ENCODE measurements around the gene TFF3. TPM values are rescaled to one million over a fixed set of nuclear protein-coding genes. Genes with fewer than 3 reads are reported as not detected.
"Not testable (repeated sequence)": the region's sequence is repeated elsewhere in the genome, so short reads cannot be mapped to it uniquely, and the experiment has no call there.

The TFF3 gene
- total RNA-seq, 1 donor from 2014 or later, result not detected

GRCh38 chr21:42305707-42306147, 9.5 kb downstream of the TFF3 start:
- intact Hi-C loops (cut with micrococcal nuclease), result loop anchor here (5.0 kb wide), 2 partner anchors 158 to 222 kb away; no protein-coding TSS in a partner anchor

- intact Hi-C loops (cut with micrococcal nuclease), result loop anchor here (5.0 kb wide), 2 partner anchors 158 to 222 kb away; no protein-coding TSS in a partner anchor
Measured at GRCh38 chr21:42304556-42305454, 10.4 kb downstream of the TFF3 start.

- intact Hi-C loops (cut with micrococcal nuclease), result no loop called here
Measured at GRCh38 chr21:42303443-42303842, 11.8 kb downstream of the TFF3 start.

DNA sequence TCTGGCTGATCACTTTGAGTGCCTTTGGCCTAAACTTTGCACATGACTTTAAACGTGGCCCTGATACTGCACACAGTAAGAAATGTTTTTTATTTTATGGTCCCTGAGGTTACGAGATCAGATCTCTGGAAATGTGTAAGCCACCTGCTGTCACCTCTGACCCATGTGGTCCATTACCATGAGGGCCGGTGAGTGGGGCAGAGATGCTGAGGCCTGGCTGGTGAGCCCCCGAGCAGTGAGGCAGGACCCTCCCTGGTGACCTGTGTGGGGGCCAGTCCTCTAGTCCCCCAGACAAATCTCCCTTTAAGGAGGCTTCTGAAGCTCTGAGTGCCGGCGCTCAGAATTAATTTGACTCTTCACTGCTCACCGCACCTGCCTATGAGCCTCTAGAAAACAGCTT, 12.4 kb downstream of the TFF3 start:
- intact Hi-C loops (cut with micrococcal nuclease), result no loop called here

DNA sequence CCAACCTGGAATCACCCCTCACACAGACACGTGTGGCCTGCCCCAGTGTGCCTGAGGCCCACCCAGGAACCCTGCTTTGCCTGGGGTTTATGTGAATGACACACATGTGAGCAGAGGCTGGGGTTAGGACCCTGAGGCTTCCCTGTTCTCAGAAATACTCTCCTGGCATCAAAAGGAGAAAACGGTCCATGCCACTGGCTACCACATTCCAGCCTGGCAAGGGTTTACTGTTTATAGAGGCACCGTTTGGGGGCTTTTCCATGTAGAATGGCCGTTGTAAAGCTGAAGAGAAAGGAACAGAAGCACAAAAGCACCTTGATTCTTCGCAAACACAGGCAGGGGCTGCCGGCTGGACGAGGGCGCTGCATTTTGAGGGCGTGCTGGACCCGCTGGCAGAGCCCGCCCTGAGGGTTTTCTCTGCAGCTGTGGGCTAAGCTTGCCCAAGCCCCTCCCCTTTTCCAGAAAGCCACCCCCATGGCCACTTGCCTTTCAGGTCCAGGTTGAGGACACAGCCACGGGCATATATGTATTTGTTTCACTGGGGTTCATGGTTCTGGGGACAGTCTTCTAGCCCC, 13.0 kb downstream of the TFF3 start:
- intact Hi-C loops (cut with micrococcal nuclease), result no loop called here

DNA sequence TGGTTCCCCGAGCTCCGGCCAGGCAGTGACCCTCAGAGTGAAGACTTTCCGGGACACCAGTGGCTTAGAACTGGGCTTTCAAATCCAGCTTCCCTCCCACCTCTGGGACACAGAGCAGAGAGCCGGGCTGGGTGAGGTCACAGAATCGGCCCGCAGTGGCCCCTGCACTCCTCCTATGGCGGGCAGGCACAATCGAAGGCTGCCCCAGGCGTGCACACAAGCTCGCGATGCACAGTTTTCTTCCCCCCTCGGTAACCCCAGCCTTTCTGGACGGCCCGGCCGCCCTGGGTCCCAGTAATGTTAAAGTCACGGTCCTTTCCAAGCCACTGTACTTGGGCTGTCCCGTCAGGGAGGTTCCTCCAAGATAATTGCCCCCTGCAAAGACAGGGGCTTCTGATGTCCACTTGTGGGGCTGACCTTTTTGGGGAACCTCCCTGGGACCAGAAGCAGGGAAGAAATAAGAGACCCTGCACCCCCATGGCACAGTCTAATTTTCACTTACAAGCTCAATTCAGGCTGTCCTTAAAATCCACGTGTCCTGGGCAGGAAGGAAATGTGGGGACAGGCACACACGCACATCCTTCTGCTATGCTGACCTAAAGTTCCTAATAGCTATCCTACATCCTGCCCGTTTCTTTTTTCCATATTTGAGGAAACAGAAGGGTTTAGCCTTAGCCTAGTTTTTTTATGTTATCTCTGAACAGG, 13.7 kb downstream of the TFF3 start:
- intact Hi-C loops (cut with micrococcal nuclease), result no loop called here

- intact Hi-C loops (cut with micrococcal nuclease), result no loop called here
Measured at GRCh38 chr21:42300956-42301355, 14.3 kb downstream of the TFF3 start.

DNA sequence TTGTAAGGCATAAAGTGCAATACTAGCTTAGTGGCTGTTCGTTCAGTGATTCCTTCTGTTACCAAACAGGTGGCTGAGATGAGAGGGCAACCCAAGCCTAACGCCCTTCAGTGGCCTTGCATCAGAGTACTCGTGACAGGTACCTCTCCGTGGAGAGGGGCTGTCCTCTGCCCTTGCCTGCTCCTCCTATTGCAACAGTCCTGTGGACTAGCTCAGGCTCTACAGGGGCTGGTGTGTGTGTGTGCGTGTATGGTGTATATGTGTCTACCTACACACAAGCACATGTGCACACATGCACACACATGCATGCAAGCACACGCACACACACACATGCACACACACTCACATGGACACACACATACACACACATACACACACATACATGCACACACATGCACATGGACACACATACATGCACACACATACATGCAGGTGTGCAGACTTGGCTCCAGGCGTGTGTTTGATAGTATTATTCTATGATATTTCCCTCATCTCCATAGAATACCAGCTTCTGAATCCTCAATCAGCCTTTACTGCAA, 15.1 kb downstream of the TFF3 start:
- intact Hi-C loops (cut with micrococcal nuclease), result no loop called here

DNA sequence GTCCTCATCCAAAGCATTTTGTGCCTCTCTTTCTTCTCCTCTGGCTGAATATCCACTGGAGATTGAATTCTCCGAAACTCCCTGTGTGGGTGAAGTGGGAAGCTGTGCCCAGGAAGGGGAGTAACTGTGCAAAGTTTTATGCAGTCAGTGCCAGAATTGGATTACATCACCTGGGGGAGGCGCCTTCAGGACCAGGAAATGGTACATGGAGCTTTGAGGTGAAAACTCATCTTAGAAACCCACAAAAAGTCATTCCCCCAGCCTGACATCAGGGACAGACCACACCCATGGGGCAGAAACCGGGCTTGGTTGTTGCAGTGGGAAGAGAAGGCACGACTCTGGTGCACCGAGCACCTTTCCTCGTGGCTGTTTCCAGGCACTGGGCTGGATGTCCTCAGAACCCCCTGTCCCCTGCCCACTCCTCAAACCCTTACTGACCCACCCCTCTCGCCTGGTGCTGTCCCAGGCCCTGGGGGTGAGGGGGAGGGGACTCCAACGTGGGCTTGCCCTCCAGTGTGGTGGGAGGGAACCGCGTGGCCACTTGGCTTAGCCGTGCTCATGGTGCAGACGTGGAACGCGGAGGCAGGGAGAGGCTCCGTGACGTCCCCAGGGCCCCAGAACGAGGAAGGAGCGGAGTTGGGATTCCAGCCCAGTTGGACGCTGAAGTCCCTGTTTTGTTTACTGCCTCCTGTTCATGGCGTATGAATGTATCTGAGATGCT, 15.7 kb downstream of the TFF3 start:
- intact Hi-C loops (cut with micrococcal nuclease), result no loop called here

GRCh38 chr21:42298657-42299056, 16.6 kb downstream of the TFF3 start:
- intact Hi-C loops (cut with micrococcal nuclease), result no loop called here

DNA sequence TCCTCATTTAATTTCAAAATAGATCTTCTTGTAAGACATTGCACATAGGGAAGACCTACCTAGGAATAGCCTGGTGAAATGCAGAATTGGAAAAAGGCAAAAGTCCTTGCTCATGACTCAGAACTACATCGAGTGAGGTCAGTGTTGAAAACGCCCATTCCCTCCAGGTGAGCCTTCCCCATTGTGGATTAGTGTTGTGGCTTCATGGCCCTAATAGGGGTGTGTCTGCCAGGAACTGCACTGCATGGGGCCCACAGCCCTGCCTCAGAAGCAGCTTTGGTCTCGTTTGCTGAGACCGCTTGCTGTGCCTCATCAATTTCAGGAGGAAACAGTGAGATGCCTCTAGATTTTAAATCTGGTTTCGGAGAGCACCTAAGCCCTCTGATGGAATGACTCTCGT, 17.0 kb downstream of the TFF3 start:
- intact Hi-C loops (cut with micrococcal nuclease), result no loop called here

- intact Hi-C loops (cut with micrococcal nuclease), result no loop called here
Measured at GRCh38 chr21:42297377-42297776, 17.8 kb downstream of the TFF3 start.

- intact Hi-C loops (cut with micrococcal nuclease), result no loop called here
Measured at GRCh38 chr21:42296501-42296900, 18.7 kb downstream of the TFF3 start.

- intact Hi-C loops (cut with micrococcal nuclease), result no loop called here
Measured at GRCh38 chr21:42295845-42296244, 19.4 kb downstream of the TFF3 start.

GRCh38 chr21:42294273-42294880, 20.8 kb downstream of the TFF3 start:
- intact Hi-C loops (cut with micrococcal nuclease), result no loop called here

DNA sequence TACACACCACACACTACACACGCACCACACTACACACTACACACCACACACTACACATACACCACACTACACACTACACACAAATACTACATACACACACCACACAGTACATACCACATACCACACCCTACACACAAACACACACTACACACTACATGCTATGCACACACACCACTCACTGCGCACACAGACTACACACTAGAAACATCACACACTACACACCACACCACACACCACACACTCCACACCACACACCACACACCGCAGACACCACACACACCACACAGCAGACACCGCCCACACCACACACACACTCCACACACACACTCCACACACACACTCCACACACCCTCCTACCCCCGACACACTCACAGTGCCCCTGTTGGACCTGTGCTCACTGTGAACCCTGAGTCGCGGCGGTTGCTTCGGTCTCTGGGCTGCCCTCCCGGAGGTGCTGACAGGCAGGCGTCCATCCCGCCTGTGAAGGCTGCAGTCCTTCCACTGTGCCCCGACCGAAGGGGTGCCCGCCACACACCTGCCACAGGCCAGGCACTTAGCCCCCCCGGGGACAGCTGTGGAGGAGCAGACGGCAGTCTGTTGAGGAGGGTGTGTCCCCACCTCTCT, 21.4 kb downstream of the TFF3 start:
- intact Hi-C loops (cut with micrococcal nuclease), result no loop called here

DNA sequence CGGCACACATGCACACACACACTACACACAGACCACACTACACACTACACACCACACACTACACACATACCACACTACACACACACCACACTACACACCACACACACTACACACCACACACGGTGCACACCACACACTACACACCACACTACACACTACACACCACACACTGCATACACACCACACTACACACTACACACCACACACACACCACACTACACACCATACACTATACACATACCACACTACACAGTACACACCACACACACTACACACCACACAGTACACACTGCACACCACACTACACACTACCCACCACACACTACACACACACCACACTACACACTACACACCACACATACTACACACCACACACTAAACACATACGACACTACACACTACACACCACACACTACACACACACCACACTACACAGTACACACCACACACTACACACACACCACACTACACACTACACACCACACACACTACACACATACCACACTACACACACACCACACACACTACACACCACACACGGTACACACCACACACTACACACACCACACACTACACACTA, 22.6 kb downstream of the TFF3 start:
- intact Hi-C loops (cut with micrococcal nuclease), result not testable (repeated sequence)

- intact Hi-C loops (cut with micrococcal nuclease), result no loop called here
Measured at GRCh38 chr21:42291751-42292562, 23.3 kb downstream of the TFF3 start.
